Activated CD4-positive, alpha-beta T cell treated with anti-CD3 and anti-CD28 coated beads for 48 hours (primary cell): Measurements from ENCODE around the gene CHID1.

Source experiments
- DNase-seq: peaks from one replicate; pipeline ENCODE4 v3.0.0-alpha.2; 2020

CHID1 gene

DNA sequence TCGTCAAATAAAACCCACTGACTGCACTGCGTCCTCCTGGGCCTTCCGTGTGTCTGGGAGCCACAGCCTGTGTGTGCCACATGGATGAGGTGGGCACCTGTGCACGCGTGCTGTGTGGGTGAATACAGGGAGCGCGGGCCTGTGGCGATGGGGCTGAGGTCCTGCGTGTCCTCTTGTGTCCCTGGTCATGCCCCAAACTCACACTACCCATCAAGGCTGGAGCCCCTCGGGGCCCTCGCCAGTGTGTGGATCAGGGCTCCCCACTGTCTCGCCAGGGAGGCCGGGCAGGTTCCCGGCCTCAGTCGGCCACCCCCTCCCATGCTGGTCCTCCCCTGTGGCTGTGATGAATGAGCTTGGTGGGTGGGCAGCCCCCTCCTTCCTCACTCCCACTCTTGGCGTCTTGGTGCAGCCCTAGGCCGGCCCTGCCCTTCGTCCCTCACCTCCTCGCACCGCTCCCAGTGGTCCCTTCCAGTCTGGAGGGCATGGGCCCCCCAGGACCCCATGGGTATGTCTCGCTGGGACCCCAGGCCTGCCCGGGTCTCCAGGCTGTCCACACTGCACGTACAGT lies 78.6 kb downstream of the CHID1 start:
- DNase-seq = no peak

GRCh38 chr11:831118-831864 lies 79.3 kb downstream of the CHID1 start:
- no peak for DNase-seq

DNA sequence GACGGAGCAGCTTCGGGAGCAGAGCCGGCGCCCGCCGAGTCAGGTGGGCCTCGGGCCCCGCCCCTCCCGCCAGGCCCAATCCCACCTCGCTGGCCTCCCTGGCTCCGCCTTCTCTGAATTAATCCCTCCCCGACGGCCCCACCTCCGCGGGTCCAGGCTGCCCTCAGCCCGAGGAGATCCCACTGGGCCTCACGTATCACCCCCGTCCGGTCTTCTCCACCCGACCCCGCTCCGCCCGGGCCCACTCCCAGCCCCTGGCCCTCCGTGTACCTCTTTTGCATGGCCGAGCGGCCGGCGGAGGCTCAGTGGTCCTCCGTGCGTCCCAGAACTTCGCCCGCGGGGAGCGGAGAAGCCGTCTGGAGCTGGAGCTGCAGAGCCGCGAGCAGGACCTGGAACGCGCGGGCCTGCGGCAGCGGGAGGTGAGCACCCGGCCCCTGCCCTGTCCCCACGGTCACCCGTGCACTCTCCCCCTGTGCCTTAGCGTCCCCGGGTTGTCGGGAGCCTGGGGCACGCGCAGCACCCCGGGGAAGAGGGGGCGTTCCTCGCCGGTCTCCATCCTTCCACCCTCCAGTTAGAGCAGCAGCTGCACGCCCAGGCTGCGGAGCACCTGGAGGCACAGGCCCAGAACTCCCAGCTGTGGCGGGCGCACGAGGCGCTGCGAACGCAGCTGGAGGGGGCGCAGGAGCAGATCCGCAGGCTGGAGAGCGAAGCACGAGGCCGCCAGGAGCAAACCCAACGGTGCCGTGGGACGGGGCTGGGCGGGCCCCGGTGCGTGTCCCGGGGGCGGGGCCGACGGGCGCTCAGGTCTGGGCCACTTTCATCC lies 80.1 kb downstream of the CHID1 start:
- DNase-seq = peak; percentile 71

DNA sequence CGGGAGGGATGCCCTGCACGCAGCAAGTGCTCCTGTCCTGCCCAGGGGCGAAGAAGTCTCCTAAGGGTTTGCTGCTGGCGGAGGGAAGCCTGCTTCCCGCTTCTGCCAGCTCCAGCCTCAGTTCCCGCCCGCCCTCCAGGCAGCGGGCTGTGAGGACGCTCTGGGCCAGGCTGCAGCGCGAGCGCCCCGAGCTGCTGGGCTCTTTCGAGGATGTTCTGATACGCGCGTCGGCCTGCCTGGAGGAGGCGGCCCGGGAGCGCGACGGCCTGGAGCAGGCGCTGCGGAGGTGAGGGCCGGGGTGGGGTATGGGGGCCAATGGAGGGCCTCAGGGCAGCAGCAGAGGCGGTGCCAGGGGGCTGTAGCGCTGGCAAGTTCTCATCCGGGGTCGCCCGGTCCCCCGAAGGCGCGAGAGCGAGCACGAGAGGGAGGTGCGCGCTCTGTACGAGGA lies 80.7 kb downstream of the CHID1 start:
- no peak for DNase-seq

- no peak for DNase-seq
Observed at GRCh38 chr11:829176-829846, 81.3 kb downstream of the CHID1 start.

GRCh38 chr11:828506-829175 lies 82.0 kb downstream of the CHID1 start:
- no peak for DNase-seq

DNA sequence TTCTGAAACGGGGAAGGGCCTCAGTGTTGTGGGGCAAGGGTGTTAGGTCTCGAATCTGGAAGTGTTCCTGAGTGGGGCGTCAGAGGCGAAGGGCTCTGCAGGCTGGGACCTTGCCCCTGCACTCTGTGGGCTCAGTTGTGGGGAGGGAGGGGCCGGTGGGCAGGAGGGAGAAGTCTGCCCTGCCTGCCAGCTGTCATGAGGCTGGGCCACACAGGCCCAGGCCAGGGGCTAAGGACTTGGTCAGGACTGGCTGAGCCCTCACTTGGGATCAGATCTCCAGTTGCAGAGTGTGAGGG lies 82.8 kb downstream of the CHID1 start, which contains the start of gene CRACR2B:
Gene CRACR2B (plus strand): TSS at position 23 of the 296 bp plus-strand sequence. CDS start 689 bp downstream, outside the sequence.
- DNase-seq = no peak

GRCh38 chr11:827146-827896 lies 83.3 kb downstream of the CHID1 start:
- no peak for DNase-seq

GRCh38 chr11:826836-827145 lies 83.8 kb downstream of the CHID1 start:
- DNase-seq = no peak

DNA sequence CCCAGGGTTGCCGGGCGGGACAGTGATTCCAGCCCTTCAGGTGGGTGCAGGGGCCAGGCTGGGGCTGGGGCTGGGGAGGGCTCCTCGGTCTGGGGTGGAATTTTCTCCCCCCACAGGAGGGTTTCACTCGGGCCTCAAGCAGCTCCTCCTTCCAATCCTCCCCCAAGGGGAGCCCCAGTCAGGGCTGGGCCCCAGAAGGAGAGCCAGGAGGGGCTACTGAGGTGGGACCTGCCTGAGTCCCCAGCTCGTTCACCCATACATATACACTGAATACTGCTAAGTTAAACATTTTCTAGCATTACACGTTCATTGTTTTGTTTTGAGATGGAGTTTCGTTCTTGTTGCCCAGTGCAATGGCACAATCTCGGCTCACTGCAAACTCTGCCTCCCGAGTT lies 84.4 kb downstream of the CHID1 start:
- DNase-seq = no peak

- DNase-seq = no peak
Observed at GRCh38 chr11:825366-826226, 85.0 kb downstream of the CHID1 start.

GRCh38 chr11:824942-825341 lies 85.7 kb downstream of the CHID1 start:
- no peak for DNase-seq

- DNase-seq = no peak
Observed at GRCh38 chr11:824292-824880, 86.2 kb downstream of the CHID1 start.

GRCh38 chr11:823441-824291 lies 86.9 kb downstream of the CHID1 start:
- no peak for DNase-seq

GRCh38 chr11:821512-822371 lies 88.9 kb downstream of the CHID1 start:
- no peak for DNase-seq

- no peak for DNase-seq
Observed at GRCh38 chr11:820655-821511, 89.7 kb downstream of the CHID1 start.

DNA sequence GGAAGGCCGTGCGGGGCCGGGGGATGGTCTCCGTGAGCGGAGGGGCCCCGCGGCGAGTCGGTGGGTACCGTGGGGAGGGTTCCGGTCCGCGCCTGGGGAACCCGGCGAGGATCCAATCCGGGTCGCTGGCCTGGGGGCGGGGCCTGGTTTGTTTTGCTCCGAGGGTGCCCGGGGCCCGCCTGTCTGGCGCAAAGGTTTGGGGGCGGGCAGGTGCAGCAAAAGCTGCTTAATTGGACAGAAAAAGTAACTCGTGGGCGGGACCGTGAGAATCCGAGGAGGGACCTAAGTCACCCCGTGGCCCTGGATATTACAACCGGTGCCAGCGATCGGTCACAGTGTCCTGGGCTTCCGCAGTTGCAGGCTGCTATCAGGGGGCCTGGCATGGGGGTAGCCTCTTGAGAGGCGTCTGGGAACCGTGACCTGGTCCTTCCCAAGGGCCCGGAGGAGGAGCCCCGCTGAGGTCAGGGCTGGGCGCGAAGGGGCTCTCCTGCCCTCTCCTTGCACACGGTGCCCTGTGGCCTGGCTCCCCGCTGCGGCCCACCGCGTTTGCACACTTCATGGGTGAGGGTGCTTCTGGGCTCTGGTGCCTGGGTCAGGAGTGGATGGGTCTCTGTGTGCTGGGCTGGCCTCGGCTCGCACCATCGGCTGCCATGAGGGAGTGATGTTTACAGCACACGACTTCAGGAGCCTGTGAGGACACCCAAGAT lies 90.5 kb downstream of the CHID1 start:
- DNase-seq = peak; percentile 96
